Activated CD4-positive, alpha-beta T cell treated with anti-CD3 and anti-CD28 coated beads, Interleukin-2, amount 50 U/mL, for 48 hours (primary cell): ENCODE results near the gene FHIT.

Experiments
- DNase-seq, 2 experiments: peaks; one replicate each; pipeline ENCODE4 v3.0.0-alpha.2; 2020

FHIT gene

DNA sequence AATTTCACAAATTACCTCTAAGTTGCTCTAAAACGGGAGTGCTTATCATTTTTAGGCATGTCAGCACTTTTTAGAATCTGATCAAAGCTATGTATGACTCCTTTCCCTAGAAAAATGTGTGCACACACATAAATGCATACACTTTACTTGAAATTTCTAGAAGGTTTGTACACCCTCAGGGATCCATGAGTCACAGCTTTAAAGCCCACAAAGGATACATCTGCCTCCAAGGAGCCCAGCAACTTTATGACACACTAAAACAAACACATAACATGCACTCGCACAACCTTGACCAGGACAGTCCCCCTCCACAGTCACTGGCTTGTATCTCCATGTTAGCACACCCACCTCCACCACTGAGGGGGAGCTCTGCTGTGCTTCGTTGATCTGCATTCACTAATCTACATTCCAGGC, 1479.5 kb downstream of the FHIT start:
- DNase-seq: no peak

DNA sequence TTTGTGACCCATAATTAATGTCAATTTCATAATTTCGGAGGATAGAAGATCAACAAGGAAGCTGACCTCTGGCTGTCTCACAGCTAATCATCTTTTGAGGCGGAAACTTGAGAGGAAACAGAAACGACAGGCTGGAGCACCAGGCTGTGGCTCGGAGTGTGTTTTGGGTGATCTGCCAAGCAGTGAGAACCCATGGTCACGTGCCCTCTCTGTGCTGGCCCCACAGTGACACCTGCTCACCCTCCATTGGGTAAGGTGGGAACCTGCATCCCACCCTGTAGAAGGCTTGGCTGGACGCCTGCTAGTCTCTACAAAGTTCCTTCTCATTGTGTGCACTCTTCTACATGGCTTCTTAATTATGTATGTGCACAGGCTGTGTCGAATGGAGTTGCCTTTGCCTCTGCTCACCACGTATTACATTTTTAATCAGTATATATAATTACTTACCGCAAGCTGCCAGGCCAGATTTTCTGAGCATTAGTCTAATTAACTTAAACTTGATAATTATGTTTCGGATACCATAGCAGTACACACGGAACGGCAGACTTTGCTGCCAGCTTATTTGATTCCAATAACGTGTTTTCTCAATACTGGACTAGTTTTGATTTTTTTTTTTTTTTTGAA, 1482.0 kb downstream of the FHIT start:
- DNase-seq: no peak

DNA sequence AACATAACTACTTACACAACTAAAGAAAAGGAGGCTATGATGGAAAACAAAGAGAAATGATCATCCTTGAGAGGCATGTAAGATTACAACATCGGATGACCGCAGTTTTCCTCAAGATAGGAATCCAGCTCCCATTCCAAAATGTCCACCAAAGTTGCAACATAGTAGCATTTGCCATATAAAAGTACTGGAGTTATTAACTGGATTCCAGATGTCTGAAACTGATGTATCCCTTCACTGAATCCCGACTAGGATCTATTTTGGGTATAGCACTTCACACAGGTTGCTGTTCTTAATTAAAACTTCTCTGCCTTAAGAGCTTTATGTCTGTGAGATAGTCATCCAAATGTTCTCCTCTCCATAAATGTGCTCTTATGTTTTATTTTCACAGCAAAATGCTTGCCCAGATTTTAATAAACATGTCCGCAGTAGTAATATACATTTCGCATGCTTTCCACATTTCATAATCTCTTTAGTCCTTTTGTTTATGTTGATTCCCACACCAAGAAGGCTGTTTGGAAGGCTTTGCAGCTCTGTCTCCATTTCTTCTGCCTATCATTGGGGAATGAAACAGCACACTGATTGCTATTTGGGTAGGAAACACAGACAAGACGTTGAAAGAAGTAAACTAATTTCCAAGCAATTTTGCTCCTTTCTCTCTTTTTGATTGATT, 1484.9 kb downstream of the FHIT start:
- no peak for DNase-seq

GRCh38 chr3:59764171-59764570, 1487.1 kb downstream of the FHIT start:
- DNase-seq: no peak

DNA sequence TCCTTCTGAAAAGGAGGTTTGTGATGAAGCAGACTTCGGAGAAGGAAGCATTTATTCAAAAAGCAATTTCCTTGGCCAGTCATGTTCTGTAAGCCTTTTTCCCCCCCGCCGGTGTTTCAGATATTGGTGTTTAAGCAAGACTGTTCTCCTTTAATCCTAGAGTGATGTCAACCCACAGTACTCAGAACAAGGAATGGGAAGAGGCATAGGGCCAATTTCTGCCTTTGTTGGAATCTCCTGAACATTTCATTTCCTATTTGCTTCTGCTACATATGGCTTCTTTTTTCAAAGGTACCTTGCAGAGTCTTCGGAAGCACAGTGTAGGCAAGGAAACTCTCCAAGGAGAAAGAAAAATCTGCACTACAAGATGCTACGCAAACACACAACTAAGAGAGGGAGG, 1488.3 kb downstream of the FHIT start:
- DNase-seq: no peak

DNA sequence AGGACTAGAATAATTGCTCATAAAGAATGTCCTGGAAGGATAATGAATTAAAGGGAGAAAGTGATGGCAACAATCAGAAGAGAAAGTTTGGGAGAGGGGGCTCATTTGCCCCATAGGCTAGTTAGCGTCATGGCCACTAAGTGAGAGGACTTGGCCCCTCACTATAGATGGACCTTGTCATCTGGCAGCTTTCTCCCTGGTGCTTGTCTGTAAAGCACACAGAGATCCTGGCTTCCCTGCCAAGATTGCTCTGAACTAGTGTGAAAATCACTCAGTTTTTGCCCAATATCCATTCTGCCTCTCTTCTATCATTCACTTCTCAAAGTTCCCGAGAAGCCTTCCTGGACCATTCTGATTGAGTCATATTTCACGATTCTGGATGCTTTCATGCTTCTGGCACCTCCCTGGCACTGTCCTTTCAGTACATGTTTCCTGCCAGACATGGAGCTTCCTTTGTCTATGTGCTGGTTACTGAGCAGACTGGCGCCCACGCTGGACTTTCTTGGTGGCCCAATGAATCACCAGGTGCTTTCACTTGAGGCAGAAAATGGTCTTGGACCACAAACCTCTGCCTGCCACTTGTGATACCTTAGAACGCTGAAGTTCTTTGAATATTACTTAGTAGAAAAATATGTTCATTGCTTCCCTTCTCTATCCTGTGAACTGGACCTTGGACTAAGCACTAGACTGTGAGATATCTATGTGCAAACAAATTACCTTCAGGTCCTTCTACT, 1491.8 kb downstream of the FHIT start:
- DNase-seq: peak; percentile 60 to 72

- no peak for DNase-seq
These were observed 1492.6 kb downstream of the FHIT start for GRCh38 chr3:59758672-59759071.

- no peak for DNase-seq
These were observed 1494.3 kb downstream of the FHIT start for GRCh38 chr3:59756934-59757333.

DNA sequence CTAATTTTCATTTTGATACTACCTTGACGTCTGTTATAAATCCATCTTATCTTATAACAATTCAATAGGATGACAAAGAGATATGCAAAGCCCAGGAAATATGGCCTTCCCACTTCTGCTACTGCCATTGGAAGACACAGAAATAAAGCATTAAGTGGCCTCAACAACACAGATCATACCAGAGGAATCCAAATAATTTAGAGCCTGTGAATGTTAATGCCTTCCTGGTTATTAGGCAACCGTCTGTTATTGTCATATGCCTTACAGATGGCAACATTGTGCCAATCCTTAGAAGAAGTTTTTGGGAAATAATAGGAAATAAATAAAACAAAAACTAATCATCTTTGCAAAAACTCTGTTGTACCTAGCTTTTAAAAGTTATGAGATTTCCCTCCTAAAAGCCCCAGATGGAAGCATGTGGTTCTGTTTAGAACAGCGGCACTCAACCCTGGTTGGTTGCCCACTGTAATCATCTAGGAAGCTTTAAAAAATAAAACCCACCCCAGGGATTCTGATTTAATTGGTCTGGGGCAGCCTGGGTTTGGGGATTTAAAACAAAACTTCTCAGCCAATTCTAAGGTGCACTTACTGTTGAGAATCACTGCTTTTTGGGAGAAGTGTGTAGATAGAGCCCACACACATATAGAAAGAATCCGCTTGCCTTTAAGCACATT, 1496.7 kb downstream of the FHIT start:
- no peak for DNase-seq

DNA sequence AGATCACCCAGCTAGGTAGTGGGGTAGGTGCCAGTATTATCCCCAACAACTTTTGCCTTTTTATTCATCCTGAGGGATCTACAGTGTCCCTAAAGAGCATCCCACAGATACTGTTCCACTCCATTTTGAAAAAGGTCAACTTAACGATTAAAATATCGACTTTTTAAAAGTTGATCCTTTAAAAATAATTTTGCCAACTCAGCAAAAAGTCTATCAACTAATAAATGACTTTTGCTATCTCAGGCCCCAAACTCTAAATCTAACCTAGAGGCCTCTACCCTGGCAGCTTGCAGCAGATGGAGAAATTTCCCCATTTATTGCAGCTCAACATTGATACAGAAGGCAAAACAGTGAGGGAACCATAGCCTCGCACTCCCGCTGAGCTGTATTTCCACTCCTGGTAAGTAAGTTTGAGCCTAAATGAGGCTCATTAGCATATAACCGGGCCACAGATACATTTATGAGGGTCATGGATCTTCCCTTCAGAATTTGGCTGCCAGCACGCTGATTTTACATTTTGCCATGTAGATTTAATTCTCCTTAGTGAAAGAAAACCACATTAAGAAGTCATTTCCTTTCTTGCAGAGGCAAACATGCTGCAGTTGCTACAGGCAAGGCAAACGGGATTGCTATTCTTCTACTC, 1497.3 kb downstream of the FHIT start:
- no peak for DNase-seq

GRCh38 chr3:59752925-59753324, 1498.3 kb downstream of the FHIT start:
- no peak for DNase-seq

DNA sequence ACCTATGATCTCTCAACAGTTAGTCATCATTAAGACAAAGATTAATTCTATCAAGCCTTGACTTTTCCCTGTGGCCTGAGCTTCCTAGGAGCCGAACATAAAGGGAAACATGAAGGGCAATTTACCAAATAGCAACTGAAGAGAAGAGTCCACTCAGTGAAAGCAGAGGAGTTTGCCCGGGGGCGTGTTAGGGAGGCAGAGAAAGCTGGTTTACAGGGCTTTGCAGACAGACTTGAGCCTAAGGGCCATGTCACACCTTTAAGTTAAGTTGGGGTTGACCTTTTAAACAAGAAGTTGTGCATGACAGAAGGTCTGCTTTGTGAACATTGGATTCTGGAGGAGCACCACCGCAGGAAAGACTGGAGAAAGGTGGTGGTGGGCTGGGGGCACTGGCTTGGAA, 1499.6 kb downstream of the FHIT start:
- DNase-seq: no peak

GRCh38 chr3:59750391-59750790, 1500.9 kb downstream of the FHIT start:
- no peak for DNase-seq

GRCh38 chr3:59749291-59749690, 1502.0 kb downstream of the FHIT start:
- DNase-seq: no peak

- no peak for DNase-seq
These were observed 1504.7 kb downstream of the FHIT start for GRCh38 chr3:59746585-59746984.

GRCh38 chr3:59737241-59737640, 1514.0 kb downstream of the FHIT start:
- no peak for DNase-seq

DNA sequence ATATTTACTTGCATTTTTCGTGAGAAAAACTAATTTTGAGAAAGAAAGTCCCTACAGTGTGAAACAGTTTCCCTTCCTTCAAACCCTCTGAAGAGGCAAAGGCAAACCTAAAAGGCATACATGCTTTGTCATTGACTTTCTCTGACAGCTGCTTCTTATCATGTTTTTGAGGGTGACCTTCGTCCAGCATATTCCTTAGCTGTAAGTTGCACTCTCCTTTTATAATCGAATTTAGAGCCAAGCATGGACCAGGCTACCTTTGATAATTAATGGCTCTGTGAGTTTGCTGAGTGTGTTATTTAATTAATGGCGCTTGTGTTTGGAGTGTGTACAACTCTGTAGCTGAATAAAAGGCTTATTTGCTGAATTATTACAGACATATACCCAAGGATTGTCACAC, 1517.2 kb downstream of the FHIT start:
- no peak for DNase-seq

GRCh38 chr3:59733041-59733809, 1518.0 kb downstream of the FHIT start:
- no peak for DNase-seq

DNA sequence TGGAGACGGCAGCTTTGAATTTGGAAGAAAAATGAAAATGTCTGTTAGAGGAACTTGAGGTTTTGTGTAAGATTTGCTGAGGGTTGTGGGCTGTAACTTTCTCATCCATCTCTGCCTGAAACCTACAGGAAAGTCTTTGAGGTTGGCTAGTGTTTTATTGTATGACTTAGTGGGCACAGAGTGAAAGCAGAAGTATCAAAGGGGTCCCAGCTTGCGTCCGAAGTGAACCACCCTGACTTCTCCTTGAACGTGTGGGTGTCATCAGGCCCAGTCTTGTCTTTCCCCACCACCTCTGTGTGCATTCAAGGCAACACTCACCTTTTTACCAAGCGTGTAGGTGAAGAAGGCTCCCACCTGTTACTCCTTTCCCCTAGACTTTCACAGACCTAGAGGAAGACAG, 1519.3 kb downstream of the FHIT start:
- no peak for DNase-seq

GRCh38 chr3:59730591-59730990, 1520.7 kb downstream of the FHIT start:
- DNase-seq: no peak

GRCh38 chr3:59728587-59728908, 1522.7 kb downstream of the FHIT start:
- DNase-seq: no peak

GRCh38 chr3:59727902-59728586, 1523.2 kb downstream of the FHIT start:
- DNase-seq: no peak
